HG03095 (cell line): Measurements from ENCODE around the gene LGALS3BP.

Experiments used
- ATAC-seq: cut with Tn5 transposase; IDR thresholded peaks from one replicate; pipeline ENCODE4 v1.9.1; 2021; ENCODE audit warnings: moderate library complexity; ENCODE audit not compliant: unreplicated experiment

The LGALS3BP gene

GRCh38 chr17:78944956-78945355, 34.8 kb downstream of the LGALS3BP start:
- no peak for ATAC-seq

- no peak for ATAC-seq
Measured at GRCh38 chr17:78944026-78944425, 35.7 kb downstream of the LGALS3BP start.

GRCh38 chr17:78940708-78941107, 39.0 kb downstream of the LGALS3BP start:
- ATAC-seq: no peak

GRCh38 chr17:78940258-78940657, 39.5 kb downstream of the LGALS3BP start:
- ATAC-seq: no peak

DNA sequence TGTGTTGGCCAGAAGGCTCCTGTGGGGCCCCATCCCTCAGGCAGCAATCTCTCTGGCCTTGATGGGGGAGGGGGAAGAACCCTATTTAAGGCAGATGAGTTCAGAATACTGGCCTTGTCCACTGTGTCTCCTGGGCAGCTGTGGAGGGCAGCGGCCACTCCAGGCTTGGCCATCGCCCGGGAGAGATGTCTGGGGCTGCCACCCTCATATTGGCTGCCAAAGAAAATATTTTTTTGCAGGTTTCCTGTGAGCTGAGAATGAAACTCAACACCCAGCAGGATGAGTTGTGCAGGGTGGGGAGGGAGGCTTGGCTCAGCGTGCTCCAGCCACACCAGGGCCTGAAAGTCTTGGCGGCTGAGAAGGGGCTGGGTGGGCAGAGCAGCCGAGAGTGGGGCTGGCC, 40.1 kb downstream of the LGALS3BP start:
- ATAC-seq: no peak

DNA sequence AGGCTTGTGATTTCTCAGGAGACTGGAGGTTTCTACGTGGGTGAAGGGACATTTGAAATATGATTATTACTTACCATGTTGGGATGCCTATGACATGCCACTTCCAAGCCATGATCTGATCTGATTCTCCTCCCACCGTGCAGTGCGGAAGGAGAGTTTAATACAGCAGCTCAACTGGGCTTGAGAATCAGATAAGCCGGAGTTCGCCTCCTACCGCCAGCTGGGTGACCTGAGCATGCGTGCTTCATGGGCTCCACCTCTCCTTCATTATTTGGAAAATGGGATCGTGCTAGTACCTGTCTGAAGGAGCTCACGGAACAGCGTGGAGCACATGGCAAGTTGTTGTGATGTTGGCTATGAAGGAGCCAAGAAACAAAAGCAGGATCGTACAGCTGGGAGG, 42.2 kb downstream of the LGALS3BP start:
- ATAC-seq: no peak

DNA sequence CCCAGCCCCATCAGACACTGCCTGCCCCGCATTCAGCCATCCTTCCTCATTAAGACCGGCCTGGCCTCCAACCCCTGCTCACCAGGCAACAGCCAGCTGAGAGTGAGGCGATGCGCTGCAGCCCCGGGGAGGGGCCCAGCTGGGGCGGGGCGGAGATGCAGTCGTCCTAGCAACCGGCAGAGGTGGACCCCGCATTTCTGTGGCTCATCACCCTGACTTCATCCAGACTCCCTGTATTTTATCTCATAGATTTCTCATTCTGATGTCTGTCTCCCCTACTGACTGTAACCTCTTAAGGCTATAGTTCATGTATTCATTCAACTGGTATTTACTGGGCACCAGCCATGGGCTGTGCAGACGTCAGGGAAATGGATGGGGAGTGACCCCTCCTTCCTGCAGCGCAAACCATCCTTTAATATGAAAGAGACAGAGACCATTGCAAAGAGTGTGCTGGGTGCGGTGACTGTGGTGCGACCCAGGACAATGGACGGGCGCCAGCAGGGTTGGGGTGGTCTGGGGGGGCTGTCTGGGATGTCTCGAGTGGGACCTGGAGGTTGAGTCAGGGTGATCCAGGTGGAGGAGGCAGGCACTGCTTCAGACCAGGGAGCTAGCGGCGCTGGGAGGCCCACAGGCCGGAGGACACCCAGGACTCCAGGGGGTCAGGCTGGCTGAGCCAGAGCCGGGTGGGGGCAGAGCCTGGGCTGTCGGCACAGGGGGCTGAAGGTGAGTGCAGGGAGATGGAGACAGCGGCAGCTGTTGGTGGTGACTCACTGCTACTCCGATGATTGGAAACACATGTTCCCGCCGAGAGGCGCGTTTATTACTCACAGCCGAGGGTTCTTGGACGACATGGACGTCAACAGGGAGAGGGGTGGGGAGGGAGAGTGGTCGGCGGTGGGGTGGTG, 44.1 kb downstream of the LGALS3BP start:
- ATAC-seq: no peak

DNA sequence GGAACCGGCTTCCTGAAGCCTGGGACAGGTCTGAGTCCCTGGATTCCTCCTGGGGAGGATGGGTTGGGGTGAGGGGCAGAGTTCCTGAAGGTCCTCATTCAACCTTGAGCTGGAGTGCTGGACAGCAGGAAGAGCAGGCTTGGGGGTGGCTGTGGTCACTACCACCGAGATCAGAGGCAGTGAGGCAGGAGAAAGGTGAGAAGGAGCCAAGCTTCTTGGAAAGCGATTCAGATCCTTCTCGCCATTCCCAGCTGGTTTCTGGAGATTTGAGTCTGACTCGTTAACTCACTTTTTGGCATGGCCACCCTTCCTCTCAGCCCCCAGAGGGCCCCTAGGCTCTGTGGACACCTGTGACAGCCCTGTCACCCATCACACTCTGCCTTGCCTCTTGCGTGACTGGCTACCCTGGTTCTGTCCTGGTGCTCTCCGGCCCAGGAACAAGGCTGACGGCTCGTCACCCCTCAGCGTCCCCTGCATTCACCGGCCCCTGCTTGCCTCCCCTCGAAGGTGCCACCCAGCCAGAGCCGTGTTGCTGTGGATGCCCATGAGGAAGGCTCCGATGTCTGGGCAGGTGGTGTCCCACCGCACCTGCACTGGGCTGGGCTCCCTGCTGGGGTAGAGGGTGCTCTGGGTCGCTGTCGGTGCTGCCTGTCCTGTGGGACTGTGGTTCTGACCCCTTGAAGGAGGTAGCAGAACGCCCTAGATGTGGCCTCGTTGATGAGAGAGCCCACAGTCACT, 44.9 kb downstream of the LGALS3BP start:
- ATAC-seq: no peak

DNA sequence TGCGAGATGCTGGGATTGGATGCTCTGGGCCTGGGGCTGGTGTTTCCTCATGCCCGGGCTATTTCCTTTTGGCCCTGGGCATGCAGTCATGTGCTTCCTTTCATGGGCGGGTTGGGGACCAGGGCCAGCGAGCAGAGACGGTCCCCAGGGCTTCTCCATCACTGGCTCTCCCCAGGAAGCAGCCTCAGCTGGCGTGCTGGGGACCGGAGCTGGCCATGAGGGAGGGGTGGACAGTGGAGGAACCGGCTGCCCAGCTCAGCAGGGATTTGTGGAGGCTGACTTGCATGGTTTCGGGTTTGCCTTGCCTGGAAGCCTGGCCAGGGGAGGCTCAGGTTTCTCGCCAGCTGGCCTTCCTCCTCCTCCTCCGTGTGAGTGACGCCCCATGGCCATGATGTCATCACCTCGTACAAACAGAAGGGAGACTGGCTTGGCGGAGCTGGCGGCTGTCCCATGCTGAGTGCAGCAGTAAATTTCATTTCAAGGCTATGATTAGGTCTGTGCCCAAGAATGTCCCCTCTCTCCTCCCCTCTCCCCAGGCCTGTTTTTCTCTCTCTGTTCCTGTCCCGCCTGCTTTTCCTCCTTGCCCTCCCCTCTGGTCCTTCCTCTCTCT, 45.7 kb downstream of the LGALS3BP start:
- no peak for ATAC-seq

DNA sequence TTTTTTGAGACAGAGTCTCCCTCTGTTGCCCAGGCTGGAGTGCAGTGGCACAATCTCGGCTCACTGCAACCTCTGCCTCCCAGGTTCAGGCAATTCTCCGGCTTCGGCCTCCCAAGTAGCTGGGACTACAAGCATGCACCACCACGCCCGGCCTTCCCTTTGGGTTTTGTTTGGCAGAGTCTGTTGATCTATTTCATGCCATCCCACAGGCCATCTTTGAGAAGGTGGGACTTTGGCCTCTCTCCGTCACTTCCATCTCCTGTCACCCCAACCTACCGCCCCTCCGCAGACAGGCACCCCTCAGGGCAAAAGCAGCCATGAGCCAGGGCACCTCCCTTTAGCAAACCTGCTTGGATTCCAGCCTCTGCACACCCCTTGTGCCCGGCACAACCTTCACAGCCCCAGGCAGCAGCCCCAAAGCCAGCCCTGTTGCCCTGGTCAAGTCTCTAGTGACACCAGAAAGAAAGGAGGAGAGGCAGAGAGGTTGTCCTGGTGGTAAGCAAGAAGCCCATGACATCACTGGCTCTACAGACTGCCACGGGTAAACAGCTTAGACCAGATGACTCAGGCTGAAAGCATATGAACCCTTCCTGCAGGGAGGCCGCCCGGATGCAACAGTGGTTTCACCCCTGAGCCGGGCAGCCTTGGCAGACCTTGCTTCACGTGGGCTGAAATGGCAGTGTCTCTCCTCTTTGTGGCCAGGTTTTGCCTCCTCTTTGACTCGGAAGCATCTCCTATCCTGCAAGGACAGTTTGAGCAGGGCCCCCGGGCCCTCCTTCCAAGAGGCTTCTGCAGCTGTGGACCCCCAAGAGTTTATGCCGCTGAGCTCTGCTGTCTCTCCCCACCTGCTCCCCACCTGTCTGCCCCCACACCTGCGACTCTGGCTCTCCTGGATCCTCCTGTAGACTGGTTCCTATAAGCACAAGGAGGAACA, 46.4 kb downstream of the LGALS3BP start:
- ATAC-seq: no peak

DNA sequence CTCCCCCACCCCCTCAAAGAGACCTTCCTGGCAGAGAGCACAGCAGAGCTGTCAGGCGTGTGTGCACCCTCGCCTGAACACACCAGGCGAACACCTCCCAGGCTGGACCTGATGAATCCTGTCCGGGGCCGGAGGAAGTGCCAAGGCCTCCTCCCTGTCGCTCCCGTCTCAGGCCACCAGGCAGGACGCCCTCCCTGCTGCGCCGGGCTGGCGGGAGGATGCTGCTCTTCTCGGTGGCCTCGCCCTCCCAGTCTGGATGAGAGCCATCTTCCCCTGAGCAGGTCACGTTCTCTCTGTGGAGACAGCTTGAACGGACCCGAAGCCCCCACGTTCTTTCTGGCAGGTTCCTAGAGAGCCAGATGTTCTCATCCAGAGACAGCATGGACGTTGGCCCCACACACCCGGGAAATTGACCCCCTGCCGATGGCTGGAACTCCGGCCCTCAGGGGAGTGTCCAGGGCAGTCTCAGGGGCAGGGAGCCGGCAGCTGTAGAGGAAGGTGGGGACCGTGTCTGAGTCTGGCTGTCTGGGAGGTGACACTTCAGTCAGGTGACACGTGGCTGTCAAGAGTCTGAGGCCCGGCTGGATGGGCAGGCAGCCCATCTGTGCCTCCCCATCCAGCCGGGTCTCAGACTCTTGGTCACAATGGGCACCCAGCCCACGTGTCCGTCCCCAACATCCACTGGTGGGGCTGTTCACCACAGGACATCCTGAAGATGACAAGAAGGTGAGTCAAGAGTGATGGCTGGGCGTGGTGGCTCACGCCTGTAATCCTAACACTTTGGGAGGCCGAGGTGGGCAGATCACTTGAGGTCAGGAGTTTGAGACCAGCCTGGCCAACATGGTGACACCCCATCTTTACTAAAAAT, 49.6 kb downstream of the LGALS3BP start:
- no peak for ATAC-seq

GRCh38 chr17:78925662-78926555, 53.8 kb downstream of the LGALS3BP start:
- ATAC-seq: no peak

DNA sequence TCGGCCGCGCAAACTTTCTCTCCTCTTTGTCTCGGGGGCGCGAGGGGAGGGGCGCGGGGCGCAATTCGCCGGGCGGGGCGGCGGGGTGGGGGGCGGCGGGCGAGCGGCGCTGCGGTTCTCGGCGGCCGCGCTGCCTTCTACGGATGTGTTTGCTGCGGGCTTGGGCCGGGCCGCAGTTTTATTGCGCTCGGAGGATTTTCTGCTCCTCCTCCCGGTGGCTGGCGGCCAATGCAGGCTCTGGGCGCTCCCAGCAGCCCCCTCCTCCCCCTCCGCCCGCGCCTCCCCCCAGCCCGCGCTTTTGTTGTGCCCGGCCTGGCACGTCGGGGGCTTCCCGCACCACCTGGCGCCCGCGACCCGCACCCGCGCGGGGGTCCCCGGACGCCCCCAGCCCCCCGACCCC, 54.5 kb downstream of the LGALS3BP start, which contains the start of gene TIMP2:
TSS of gene TIMP2 (minus strand) at position 154 of the 400 bp plus-strand sequence. CDS start 299 bp downstream, outside the sequence.
- no peak for ATAC-seq

DNA sequence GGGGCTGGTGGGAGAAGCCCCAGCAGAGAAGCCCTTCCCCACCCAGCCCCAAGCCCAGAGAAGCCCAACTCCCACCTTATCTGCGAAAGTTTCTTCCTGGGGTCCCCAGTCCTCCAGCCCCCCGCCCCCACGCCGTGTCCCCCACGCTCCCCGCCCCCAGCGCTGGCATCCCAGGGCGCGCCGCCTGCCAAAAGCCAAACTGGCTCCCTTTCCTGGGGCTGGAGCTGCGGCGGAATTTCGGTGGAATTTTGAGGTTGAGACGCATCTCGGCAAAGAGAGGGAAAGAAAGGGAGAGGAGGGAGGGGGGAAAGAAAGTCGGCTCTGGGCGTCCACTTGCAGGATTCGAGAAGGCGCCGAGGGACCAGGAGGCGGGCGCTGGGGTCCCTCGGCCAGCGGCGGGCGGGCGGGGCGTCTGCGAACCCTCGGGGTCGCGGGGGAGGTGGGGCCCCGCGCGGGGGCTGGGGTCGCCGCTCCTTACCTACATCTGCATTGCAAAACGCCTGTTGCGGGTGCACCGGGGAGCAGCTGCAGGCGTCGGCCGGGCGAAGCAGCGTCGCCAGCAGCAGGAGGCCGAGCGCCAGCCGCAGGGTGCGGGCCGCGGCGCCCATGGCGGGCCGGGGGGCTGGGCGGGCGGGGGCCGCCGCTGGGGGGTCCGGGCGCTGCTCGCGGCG, 55.1 kb downstream of the LGALS3BP start:
- no peak for ATAC-seq

DNA sequence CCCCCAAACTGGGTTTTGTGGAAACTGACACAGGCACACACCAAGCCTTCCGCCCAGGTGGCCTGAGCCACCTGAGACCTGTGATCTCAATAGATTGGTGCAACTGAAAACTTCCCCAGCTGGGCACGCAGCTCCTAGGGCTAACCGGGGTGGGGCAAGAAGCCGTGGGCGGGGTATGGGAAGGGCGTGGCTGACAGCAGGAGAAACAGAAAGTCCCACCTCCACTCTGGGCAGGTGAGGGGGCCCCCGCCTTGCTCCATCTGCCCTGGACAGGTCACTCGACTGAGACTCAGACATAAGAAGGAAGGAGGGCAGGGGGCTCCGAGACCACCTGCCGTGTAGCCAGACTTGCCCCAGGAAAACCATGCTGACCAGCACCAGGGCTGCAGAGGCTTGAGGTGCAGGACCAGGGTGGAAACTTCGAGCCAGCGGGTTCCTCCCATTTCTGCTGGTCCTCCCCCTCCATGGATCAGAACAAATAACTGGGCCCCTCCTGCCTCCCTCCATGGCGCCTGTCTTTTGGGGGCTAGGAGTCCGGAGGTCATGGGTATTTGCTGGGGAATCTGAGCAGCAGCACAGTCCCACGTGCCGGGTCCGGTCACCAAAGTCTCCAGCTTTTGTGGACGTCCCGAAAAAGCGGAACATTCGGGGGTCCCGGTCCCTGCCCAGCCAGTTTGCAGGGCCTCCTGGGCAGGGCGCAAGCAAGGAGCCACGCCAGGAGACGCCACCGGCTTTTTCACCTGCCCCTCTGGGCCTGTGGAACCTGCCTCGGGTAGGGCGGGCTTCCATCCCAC, 55.9 kb downstream of the LGALS3BP start:
- no peak for ATAC-seq

DNA sequence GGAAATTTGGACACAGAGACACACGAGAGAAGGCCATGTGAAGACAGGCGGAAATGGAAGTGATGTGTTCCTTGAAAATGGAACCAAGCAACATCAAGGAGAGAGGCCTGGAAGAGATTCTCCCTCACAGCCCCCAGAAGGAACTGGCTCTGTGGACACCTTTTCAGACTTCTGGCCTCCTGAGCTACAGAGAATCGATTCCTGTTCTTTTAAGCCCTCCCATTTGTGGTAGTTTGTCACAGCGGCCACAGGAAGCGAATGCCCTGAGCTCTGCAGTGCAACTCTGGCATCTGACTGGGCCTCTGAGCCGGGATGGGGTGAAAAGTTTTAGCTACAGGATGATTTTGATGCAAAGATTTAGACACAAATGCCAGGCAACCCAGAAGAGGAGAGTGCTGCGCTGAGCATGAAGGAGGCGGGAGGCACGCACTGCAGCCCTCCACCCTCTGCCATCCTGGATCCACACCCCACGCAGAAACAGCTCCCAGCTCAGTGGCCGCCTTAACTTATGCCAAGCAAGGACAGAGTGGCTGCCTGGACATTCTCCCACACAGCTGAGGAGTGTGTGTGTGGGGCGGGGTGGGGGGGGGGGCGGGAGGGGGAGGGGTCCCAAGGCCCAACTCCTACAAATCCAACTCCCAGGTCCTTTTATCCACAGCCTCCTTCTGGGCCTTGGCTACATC, 56.8 kb downstream of the LGALS3BP start:
- no peak for ATAC-seq
